ENCODE results near the gene ADAM33.
A peak's percentile ranks its signal among the peaks of the same experiment; 100 is the strongest.

ADAM33 gene

GRCh38 chr20:3670945-3671344, 10.9 kb downstream of the ADAM33 start:
- no peak overlapping the region for H3K4me2 ChIP-seq (ENCODE audit: low read depth, low read length, poor library complexity, severe bottlenecking)
- no peak overlapping the region for H2AFZ ChIP-seq (ENCODE audit: low read length)
- H3K9me3 ChIP-seq (ENCODE audit: insufficient read depth, low read depth, low read length) = no peaks in the 10 kb centered on the region
- peaks cover 10% of the 10 kb centered on the region for H3K4me1 ChIP-seq (ENCODE audit: insufficient read depth, low read length, poor library complexity, severe bottlenecking)
- no peaks in the 10 kb centered on the region for H3K27me3 ChIP-seq (ENCODE audit: insufficient read depth, low read length, poor library complexity, severe bottlenecking)
- H3K79me2 ChIP-seq (ENCODE audit: insufficient read depth, low read length) = no peaks in the 10 kb centered on the region
- H4K20me1 ChIP-seq (ENCODE audit: insufficient read depth, low read length, poor library complexity, severe bottlenecking) = no peaks in the 10 kb centered on the region
- H3K9me2 ChIP-seq (replicated peaks; ENCODE audit: low read depth, low read length) = no peaks in the 10 kb centered on the region
- no peaks in the 10 kb centered on the region for H3K36me3 ChIP-seq (ENCODE audit: insufficient read depth, low read length)
- no peaks in the 10 kb centered on the region for H3F3A ChIP-seq (ENCODE audit: low read depth)
- no peak for TF ChIP-seq EZH2phosphoT487 (IDR thresholded peaks at IDR 0.05; ENCODE audit: borderline replicate concordance)
- no peak for TF ChIP-seq CTCF (conservative IDR thresholded peaks at IDR 0.05; ENCODE audit: low read length)
- H3K9ac ChIP-seq (ENCODE audit: low read depth, low read length, poor library complexity, severe bottlenecking) = no peak overlapping the region
- H3K4me3 ChIP-seq (ENCODE audit: low read length, poor library complexity, severe bottlenecking) = no peak overlapping the region

GRCh38 chr20:3670511-3670910, 11.3 kb downstream of the ADAM33 start:
- no peak overlapping the region for H3K9ac ChIP-seq (ENCODE audit: low read depth, low read length, poor library complexity, severe bottlenecking)
- no peak overlapping the region for H2AFZ ChIP-seq (ENCODE audit: low read length)
- no peaks in the 10 kb centered on the region for H3K79me2 ChIP-seq (ENCODE audit: insufficient read depth, low read length)
- H3K9me2 ChIP-seq (replicated peaks; ENCODE audit: low read depth, low read length) = no peaks in the 10 kb centered on the region
- no peak for TF ChIP-seq EZH2phosphoT487 (IDR thresholded peaks at IDR 0.05; ENCODE audit: borderline replicate concordance)
- TF ChIP-seq CTCF (conservative IDR thresholded peaks at IDR 0.05; ENCODE audit: low read length) = peak; percentile 57
- H3K27me3 ChIP-seq (ENCODE audit: insufficient read depth, low read length, poor library complexity, severe bottlenecking) = no peaks in the 10 kb centered on the region
- H3K4me3 ChIP-seq (ENCODE audit: low read length, poor library complexity, severe bottlenecking) = no peak overlapping the region
- no peak overlapping the region for H3K4me2 ChIP-seq (ENCODE audit: low read depth, low read length, poor library complexity, severe bottlenecking)
- no peaks in the 10 kb centered on the region for H3F3A ChIP-seq (ENCODE audit: low read depth)
- H3K36me3 ChIP-seq (ENCODE audit: insufficient read depth, low read length) = no peaks in the 10 kb centered on the region
- H4K20me1 ChIP-seq (ENCODE audit: insufficient read depth, low read length, poor library complexity, severe bottlenecking) = no peaks in the 10 kb centered on the region
- H3K9me3 ChIP-seq (ENCODE audit: insufficient read depth, low read depth, low read length) = no peaks in the 10 kb centered on the region
- peaks cover 14% of the 10 kb centered on the region for H3K4me1 ChIP-seq (ENCODE audit: insufficient read depth, low read length, poor library complexity, severe bottlenecking)

- Histone ChIP-seq H2AFZ (ENCODE audit: low read length) (no peak overlapping the region), H3K4me2 (ENCODE audit: low read depth, low read length, poor library complexity, severe bottlenecking) (no peak overlapping the region), H3K79me2 (ENCODE audit: insufficient read depth, low read length) (no peaks in the 10 kb centered on the region), H4K20me1 (ENCODE audit: insufficient read depth, low read length, poor library complexity, severe bottlenecking) (no peaks in the 10 kb centered on the region), H3K4me3 (ENCODE audit: low read length, poor library complexity, severe bottlenecking) (no peak overlapping the region), H3K4me1 (ENCODE audit: insufficient read depth, low read length, poor library complexity, severe bottlenecking) (peaks cover 17% of the 10 kb centered on the region), H3K9ac (ENCODE audit: low read depth, low read length, poor library complexity, severe bottlenecking) (no peak overlapping the region), H3K27me3 (ENCODE audit: insufficient read depth, low read length, poor library complexity, severe bottlenecking) (no peaks in the 10 kb centered on the region), H3F3A (ENCODE audit: low read depth) (no peaks in the 10 kb centered on the region), H3K36me3 (ENCODE audit: insufficient read depth, low read length) (no peaks in the 10 kb centered on the region), H3K9me3 (ENCODE audit: insufficient read depth, low read depth, low read length) (no peaks in the 10 kb centered on the region), H3K9me2 (replicated peaks; ENCODE audit: low read depth, low read length) (no peaks in the 10 kb centered on the region)
- TF ChIP-seq EZH2phosphoT487 (IDR thresholded peaks at IDR 0.05; ENCODE audit: borderline replicate concordance) (no peak), CTCF (conservative IDR thresholded peaks at IDR 0.05; ENCODE audit: low read length) (no peak)
These were observed 12.0 kb downstream of the ADAM33 start for GRCh38 chr20:3669710-3670367.
